GM12874 (cell line): ENCODE results near the gene C2CD4C.

Source experiments
- CTCF ChIP-seq: IDR thresholded peaks from 2 replicates; pipeline ENCODE4 v1.5.1; 2011; ENCODE audit warnings: low read depth, mild to moderate bottlenecking, control low read depth, low read length, moderate library complexity; ENCODE audit not compliant: insufficient read depth

The C2CD4C gene

DNA sequence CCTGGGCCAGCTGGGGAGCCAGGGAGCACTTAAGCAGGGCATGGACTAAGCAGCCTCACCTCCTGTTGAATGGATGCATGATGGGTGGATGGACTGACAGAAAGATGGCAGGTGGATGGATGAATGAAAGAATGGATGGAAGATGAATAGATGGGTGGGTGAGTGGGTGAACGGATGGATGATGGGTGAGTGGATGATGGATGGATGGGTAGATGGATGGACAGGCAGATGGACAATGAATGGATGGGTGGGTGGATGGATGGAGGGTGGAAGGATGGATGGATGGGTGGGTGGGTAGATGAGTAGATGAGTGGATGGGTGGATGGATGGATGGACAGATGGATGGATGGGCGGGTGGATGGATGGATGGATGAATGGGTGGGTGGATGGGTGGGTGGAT is 33.1 kb upstream of the C2CD4C start:
- no peak for TF ChIP-seq CTCF

- TF ChIP-seq CTCF: no peak
These were observed 32.4 kb upstream of the C2CD4C start for GRCh38 chr19:441213-441836.

GRCh38 chr19:440391-441212 is 31.7 kb upstream of the C2CD4C start:
- no peak for TF ChIP-seq CTCF

- TF ChIP-seq CTCF: no peak
These were observed 30.4 kb upstream of the C2CD4C start for GRCh38 chr19:439167-439900.

GRCh38 chr19:438416-438958 is 29.5 kb upstream of the C2CD4C start:
- TF ChIP-seq CTCF: no peak

DNA sequence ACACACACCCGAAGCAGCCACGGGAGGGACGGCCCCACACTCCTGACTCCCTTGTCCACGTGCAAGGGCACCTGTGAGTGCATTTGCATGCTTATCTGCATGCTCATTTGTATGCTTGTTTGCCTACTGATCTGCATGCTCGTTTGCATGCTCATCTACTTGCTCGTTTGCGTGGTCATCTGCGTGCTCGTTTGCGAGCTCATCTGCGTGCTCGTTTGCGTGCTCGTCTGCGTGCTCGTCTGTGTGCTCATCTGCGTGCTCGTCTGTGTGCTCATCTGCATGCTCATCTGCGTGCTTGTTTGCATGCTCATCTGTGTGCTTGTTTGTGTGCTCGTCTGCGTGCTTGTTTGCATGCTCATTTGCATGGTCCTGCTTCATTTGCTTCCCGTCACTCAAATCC is 28.1 kb upstream of the C2CD4C start:
- TF ChIP-seq CTCF: no peak

- TF ChIP-seq CTCF: no peak
These were observed 27.5 kb upstream of the C2CD4C start for GRCh38 chr19:436413-436950.
